ENCODE results near the gene S100A9.

DNA sequence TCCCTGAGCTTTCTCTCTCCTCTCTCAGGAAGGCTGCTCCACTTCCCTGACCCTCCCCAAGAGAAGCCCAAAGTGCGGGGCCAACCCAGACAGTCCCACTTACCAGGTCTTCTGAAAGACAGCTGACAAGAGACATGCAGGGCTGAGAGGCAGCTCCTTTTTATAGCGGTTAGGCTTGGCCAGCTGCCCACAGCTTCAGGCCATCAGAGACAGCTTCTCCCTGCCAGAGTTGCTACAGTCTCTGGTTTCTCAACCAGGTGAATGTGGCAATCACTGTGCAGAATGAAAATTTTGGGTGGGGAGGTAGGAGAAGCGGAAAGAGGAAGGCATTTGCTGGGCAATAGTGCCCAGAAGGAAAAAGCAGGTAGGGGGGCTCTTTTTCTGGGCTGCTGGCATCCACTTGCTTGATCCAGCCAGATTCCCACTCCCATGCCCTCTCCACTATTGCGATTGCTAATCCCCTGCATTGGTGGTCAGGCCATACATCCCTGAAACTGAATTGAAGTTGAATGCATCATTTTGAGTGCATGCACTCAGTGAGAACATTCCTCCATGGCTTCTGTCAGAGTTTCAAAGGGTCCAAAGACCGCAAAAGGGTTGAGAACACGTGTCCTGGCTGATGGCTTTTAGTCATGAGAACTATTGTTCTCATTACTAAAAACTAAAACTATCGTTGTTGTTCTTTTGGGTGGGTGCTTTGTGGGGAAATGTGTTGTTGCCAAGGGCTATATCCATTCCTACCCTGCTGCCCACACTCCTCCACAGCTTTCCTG, 33.5 kb downstream of the S100A9 start, which contains the start of gene S100A8:
- no peak for TF ChIP-seq POLR2AphosphoS5 (IDR thresholded peaks at IDR 0.05; ENCODE audit: low read depth, low read length)
- TF ChIP-seq TAF1 (IDR thresholded peaks at IDR 0.05; ENCODE audit: borderline replicate concordance, low read depth, low read length) = no peak
- TF ChIP-seq POLR2A (IDR thresholded peaks at IDR 0.05; ENCODE audit: low read depth, low read length) = no peak
